NK-92 (cell line): ENCODE data around the gene RXRA.

Source experiments
- DNase-seq: peaks from one replicate; lab custom pipeline; 2025; ENCODE audit not compliant: unreplicated experiment; lab: John Stamatoyannopoulos, UW

RXRA gene

GRCh38 chr9:134486143-134486591 is 159.9 kb downstream of the RXRA start:
- no peak for DNase-seq

DNA sequence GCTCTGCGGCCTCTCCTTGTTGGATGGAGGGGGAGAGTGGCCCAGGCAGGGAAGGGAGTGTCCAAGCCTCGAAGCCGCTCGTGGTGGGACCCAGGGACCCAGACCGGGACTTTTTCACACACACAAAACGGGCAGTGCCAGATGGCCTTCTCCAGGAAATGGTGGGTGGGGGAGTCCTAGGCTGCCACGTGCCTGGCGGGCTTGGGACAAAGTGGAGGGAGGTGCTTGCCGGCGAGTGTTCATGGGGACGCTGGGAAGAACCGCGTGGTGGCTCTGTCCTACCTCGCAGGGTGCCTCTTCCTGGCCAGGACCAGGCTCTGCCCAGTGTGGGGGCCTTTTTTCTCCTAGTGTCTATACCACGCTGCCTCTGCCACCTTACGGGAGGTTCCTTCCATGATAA is 160.3 kb downstream of the RXRA start:
- no peak for DNase-seq
